Glutamatergic neuron (in vitro differentiated cells): Measurements from ENCODE around the gene JADE3. TPM values are rescaled to one million over a fixed set of nuclear protein-coding genes. Genes with fewer than 3 reads are reported as not detected.

Experiments
- DNase-seq: peaks from one replicate; pipeline ENCODE4 v3.0.0; 2022
- H3K27ac Mint-ChIP-seq: one replicate; pipeline ENCODE4 v1.8.0; 2020; ENCODE audit warnings: mild to moderate bottlenecking, mixed read lengths, inconsistent platforms; ENCODE audit not compliant: unreplicated experiment
- H3K27me3 Mint-ChIP-seq: one replicate; pipeline ENCODE4 v1.8.0; 2020; ENCODE audit warnings: mild to moderate bottlenecking, moderate library complexity, mixed read lengths, inconsistent platforms; ENCODE audit not compliant: unreplicated experiment
- H3K36me3 Mint-ChIP-seq: one replicate; pipeline ENCODE4 v1.8.0; 2020; ENCODE audit warnings: mild to moderate bottlenecking, mixed read lengths, inconsistent platforms; ENCODE audit not compliant: unreplicated experiment
- H3K4me1 Mint-ChIP-seq: one replicate; pipeline ENCODE4 v1.8.0; 2020; ENCODE audit warnings: mild to moderate bottlenecking, low read depth, mixed read lengths, inconsistent platforms; ENCODE audit not compliant: unreplicated experiment
- H3K4me3 Mint-ChIP-seq: one replicate; pipeline ENCODE4 v1.8.0; 2020; ENCODE audit warnings: mild to moderate bottlenecking, mixed read lengths, inconsistent platforms; ENCODE audit not compliant: unreplicated experiment
- H3K9me3 Mint-ChIP-seq: one replicate; pipeline ENCODE4 v1.8.0; 2020; ENCODE audit warnings: mild to moderate bottlenecking, moderate library complexity, mixed read lengths, inconsistent platforms; ENCODE audit not compliant: unreplicated experiment
- total RNA-seq: library from RNA; stranded (reverse); fragmentation: NEBNext Ultra II Directional; extraction: Animal tissue kit (Norgen Biotek cat#: 25700); gene quantifications from one replicate; pipeline ENCODE4 v1.2.1, GENCODE V29; 2021; ENCODE audit not compliant: unreplicated experiment
- TF ChIP-seq, protein P1 (sequence below): fragments of 200-600 bp; sonication (generic); IDR thresholded peaks from one replicate; pipeline ENCODE4 v1.5.0; 2021; ENCODE audit not compliant: partially characterized antibody, unreplicated experiment

The JADE3 gene
- total RNA-seq, 1 donor from 2014 or later = 14.0 TPM

DNA sequence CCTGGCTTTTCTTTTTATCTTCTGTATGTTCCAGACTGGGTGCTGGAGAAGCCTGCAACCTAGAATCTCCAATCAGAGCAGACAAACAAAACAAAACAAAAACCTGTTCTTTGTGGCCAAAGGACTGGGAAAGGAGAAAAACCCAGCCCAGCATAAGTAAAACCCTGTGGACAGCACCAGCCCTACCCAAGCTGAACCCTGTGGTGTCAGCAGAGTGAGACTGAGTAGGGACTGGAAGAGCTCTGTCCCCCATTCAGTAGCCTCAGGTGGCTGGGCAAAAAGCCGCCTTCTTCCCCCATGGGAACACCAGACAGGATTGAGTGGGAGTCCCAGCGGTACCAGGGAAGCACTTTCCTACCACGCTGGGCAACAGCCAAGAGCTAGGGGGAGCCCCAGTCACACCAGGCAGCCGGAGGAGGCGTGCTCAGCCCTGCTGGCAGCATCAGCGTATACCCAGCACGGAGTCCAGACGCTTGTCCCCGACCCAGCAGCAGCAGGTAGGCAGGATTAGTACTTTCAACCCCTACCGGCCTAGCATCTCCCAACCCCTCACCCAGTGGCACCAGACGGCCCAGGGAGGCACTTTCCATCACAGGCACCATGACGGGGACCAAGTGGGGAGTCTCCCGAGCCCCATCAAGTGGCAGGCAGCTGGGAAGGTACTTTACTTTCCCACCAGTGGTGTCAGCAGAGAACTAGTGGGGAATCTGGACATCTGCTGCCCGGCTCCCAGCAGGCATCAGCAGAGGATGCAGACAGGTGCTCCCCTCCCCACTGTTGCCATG is 8.6 kb upstream of the JADE3 start:
- Mint-ChIP-seq H3K9me3 (no peaks in the 10 kb centered on the region), H3K27me3 (no peaks in the 10 kb centered on the region), H3K4me3 (peak overlapping the region; percentile 75), H3K4me1 (peaks cover 3% of the 10 kb centered on the region), H3K36me3 (no peaks in the 10 kb centered on the region), H3K27ac (peak overlapping the region; percentile 52)
- TF ChIP-seq, protein P1, sequence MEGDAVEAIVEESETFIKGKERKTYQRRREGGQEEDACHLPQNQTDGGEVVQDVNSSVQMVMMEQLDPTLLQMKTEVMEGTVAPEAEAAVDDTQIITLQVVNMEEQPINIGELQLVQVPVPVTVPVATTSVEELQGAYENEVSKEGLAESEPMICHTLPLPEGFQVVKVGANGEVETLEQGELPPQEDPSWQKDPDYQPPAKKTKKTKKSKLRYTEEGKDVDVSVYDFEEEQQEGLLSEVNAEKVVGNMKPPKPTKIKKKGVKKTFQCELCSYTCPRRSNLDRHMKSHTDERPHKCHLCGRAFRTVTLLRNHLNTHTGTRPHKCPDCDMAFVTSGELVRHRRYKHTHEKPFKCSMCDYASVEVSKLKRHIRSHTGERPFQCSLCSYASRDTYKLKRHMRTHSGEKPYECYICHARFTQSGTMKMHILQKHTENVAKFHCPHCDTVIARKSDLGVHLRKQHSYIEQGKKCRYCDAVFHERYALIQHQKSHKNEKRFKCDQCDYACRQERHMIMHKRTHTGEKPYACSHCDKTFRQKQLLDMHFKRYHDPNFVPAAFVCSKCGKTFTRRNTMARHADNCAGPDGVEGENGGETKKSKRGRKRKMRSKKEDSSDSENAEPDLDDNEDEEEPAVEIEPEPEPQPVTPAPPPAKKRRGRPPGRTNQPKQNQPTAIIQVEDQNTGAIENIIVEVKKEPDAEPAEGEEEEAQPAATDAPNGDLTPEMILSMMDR = no peak
- DNase-seq = peak; percentile 78

DNA sequence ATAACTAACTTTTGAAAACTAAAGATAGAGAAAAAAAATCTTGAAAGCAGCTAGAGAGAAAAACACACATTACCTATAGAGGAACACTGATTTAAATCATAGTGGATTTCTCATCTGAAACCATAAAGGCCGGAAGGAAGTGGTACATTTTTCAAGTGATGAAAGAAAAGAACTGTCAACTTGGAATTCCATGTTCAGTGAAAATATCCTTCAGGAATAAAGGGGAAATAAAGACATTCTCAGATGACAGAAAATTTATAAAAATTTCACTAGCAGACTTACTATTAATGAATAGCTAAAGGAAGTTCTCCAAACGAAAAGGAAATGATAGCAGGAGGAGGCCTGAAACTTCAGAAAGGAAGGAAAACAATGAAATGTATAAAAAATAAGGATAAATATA is 7.6 kb upstream of the JADE3 start:
- no peak overlapping the region for H3K4me3 Mint-ChIP-seq

DNA sequence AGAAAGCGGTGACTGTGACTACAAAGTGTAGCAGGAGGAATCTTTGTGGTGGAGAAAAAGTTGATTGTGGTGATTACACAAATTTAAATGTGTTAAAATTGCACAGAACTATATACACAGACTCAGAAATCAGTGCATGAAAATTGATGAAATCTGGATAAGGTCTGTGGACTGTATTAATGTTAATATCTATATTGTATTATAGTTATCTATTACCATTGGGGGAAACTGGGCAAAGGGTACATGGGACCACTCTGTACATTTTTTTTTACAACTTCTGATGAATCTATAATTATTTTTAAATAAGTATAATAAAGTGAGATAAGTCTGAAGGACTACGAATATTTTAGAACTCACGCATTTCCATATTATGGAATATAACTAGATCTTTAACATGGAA is 1.8 kb upstream of the JADE3 start:
- H3K4me3 Mint-ChIP-seq = no peak overlapping the region
- peaks cover 6% of the 10 kb centered on the region for H3K9me3 Mint-ChIP-seq
- H3K27me3 Mint-ChIP-seq = no peaks in the 10 kb centered on the region
- TF ChIP-seq, protein P1 = no peak
- H3K4me1 Mint-ChIP-seq = no peaks in the 10 kb centered on the region
- no peak for DNase-seq
- H3K36me3 Mint-ChIP-seq = no peaks in the 10 kb centered on the region
- H3K27ac Mint-ChIP-seq = no peak overlapping the region

More for the DNA sequence above, 7.6 kb upstream of the JADE3 start:
- Mint-ChIP-seq H3K27me3 (no peaks in the 10 kb centered on the region), H3K4me1 (peaks cover 3% of the 10 kb centered on the region), H3K36me3 (no peaks in the 10 kb centered on the region), H3K27ac (peak overlapping the region; percentile 52), H3K9me3 (no peaks in the 10 kb centered on the region)
- no peak for DNase-seq
- TF ChIP-seq, protein P1 = no peak

DNA sequence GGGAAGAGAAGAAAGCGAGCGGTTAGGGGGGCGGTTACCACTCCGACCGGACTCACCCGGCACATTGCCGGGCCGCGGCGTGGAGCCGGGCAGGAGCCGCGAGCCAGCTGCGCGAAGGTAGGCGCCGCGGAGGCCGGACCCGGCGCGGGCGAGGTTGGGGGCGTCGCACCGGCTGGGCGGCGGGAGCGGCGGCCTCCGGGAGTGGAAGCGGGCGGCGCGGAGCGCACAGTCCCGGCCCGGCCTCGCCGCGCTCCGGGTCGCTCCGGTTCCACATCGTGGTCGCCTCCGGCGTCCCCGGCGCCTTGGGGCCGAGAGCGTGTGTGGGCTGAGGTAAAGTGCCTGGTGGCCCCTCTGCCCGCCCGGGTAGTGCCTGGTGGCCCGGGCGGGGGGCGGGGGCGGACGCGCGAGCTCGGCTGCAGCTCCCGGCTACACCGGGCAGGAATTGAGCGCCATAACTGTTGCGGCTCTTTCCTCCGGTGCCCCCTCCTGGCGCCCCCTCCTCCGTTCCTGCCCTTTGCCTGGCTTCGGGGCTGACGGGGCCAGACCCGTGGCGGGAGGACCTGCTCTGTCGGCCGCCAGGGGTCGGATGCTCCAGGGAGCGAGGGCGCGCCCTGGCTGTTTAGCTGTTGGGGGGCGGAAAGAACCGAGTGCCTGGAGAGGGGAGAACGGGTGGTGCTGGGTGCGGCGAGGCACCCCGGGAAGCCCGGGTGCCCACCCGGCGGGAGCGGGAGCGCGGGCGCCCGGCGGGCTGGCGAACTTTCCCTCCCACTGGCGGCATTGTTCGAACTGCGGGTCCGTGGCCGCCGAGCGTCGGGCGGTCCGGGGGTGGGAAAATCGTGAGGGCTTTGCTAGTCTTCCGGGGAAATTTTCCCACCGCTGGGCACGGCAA is 626 bp downstream of the JADE3 start:
- H3K4me1 Mint-ChIP-seq = peaks cover 6% of the 10 kb centered on the region

More for the DNA sequence above, 626 bp downstream of the JADE3 start:
- H3K27ac Mint-ChIP-seq = no peak overlapping the region
- H3K9me3 Mint-ChIP-seq = peaks cover 6% of the 10 kb centered on the region
- peak overlapping the region; percentile 91 for H3K4me3 Mint-ChIP-seq
- no peaks in the 10 kb centered on the region for H3K36me3 Mint-ChIP-seq
- peak; percentile 72 for DNase-seq
- H3K27me3 Mint-ChIP-seq = no peaks in the 10 kb centered on the region
- TF ChIP-seq, protein P1 = peak; percentile 74
